ENCODE measurements around the gene NEURL4.
"Not testable (repeated sequence)": the region's sequence is repeated elsewhere in the genome, so short reads cannot be mapped to it uniquely, and the experiment has no call there.

The NEURL4 gene

GRCh38 chr17:7328840-7329373 is at the start of gene NEURL4:
Gene NEURL4, minus strand, starts transcription at chr17:7329335. Its CDS starts 23 bp downstream, at chr17:7329312.
- Histone ChIP-seq H3K9me3 (ENCODE audit: control insufficient read depth, insufficient read depth, low read length) (no peaks in the 10 kb centered on the region), H3K4me3 (ENCODE audit: low read length) (peak within 1 kb of the TSS; percentile 72; the same call in 1 of the 2 replicates), H3K27ac (ENCODE audit: low read length) (no peak within 1 kb of the TSS), H3K4me1 (ENCODE audit: control insufficient read depth, insufficient read depth, low read length) (peaks cover 2% of the 10 kb centered on the region; the same call in 1 of the 2 replicates), H3K27me3 (ENCODE audit: control insufficient read depth, insufficient read depth, low read length) (no peaks in the 10 kb centered on the region), H3K36me3 (ENCODE audit: control insufficient read depth, insufficient read depth, low read length) (peaks cover 7% of the 10 kb centered on the region)
- DNase-seq (ENCODE audit: low read depth, low spot score): no peak
- no CpG with 5 or more reads among the region's 50 CpGs for WGBS (ENCODE audit: insufficient coverage, insufficient read length)

- Histone ChIP-seq H3K27me3 (ENCODE audit: control insufficient read depth, insufficient read depth, low read length) (no peaks in the 10 kb centered on the region), H3K36me3 (ENCODE audit: control insufficient read depth, insufficient read depth, low read length) (no peaks in the 10 kb centered on the region), H3K4me3 (ENCODE audit: low read length) (no peak overlapping the region), H3K27ac (ENCODE audit: low read length) (no peak overlapping the region), H3K9me3 (ENCODE audit: control insufficient read depth, insufficient read depth, low read length) (no peaks in the 10 kb centered on the region), H3K4me1 (ENCODE audit: control insufficient read depth, insufficient read depth, low read length) (no peaks in the 10 kb centered on the region)
- no CpG with 5 or more reads among the region's 2 CpGs for WGBS (ENCODE audit: insufficient coverage, insufficient read length)
- no peak for DNase-seq (ENCODE audit: low read depth, low spot score)
Measured at GRCh38 chr17:7374353-7374752, 45.2 kb upstream of the NEURL4 start.

GRCh38 chr17:7370853-7371252 is 41.7 kb upstream of the NEURL4 start:
- Histone ChIP-seq H3K36me3 (ENCODE audit: control insufficient read depth, insufficient read depth, low read length) (no peaks in the 10 kb centered on the region), H3K27ac (ENCODE audit: low read length) (no peak overlapping the region), H3K9me3 (ENCODE audit: control insufficient read depth, insufficient read depth, low read length) (no peaks in the 10 kb centered on the region), H3K4me1 (ENCODE audit: control insufficient read depth, insufficient read depth, low read length) (peaks cover 2% of the 10 kb centered on the region; the same call in 1 of the 2 replicates), H3K27me3 (ENCODE audit: control insufficient read depth, insufficient read depth, low read length) (no peaks in the 10 kb centered on the region), H3K4me3 (ENCODE audit: low read length) (no peak overlapping the region)
- DNase-seq (ENCODE audit: low read depth, low spot score): no peak
- WGBS (ENCODE audit: insufficient coverage, insufficient read length): no CpG with 5 or more reads among the region's 4 CpGs

- Histone ChIP-seq H3K27ac (ENCODE audit: low read length) (no peak overlapping the region), H3K4me3 (ENCODE audit: low read length) (no peak overlapping the region), H3K4me1 (ENCODE audit: control insufficient read depth, insufficient read depth, low read length) (peaks cover 2% of the 10 kb centered on the region; the same call in 1 of the 2 replicates), H3K27me3 (ENCODE audit: control insufficient read depth, insufficient read depth, low read length) (no peaks in the 10 kb centered on the region), H3K36me3 (ENCODE audit: control insufficient read depth, insufficient read depth, low read length) (no peaks in the 10 kb centered on the region), H3K9me3 (ENCODE audit: control insufficient read depth, insufficient read depth, low read length) (no peaks in the 10 kb centered on the region)
- WGBS (ENCODE audit: insufficient coverage, insufficient read length): no CpG with 5 or more reads among the region's 5 CpGs
- no peak for DNase-seq (ENCODE audit: low read depth, low spot score)
Measured at GRCh38 chr17:7369825-7370224, 40.7 kb upstream of the NEURL4 start.

- not testable (repeated sequence) for H3K4me3 ChIP-seq (ENCODE audit: low read length); H3K9me3 ChIP-seq (ENCODE audit: control insufficient read depth, insufficient read depth, low read length); H3K4me1 ChIP-seq (ENCODE audit: control insufficient read depth, insufficient read depth, low read length); H3K27me3 ChIP-seq (ENCODE audit: control insufficient read depth, insufficient read depth, low read length); H3K36me3 ChIP-seq (ENCODE audit: control insufficient read depth, insufficient read depth, low read length); DNase-seq (ENCODE audit: low read depth, low spot score); H3K27ac ChIP-seq (ENCODE audit: low read length)
- no CpG with 5 or more reads among the region's 5 CpGs for WGBS (ENCODE audit: insufficient coverage, insufficient read length)
Measured at GRCh38 chr17:7368599-7368994, 39.5 kb upstream of the NEURL4 start.

- Histone ChIP-seq H3K27me3 (ENCODE audit: control insufficient read depth, insufficient read depth, low read length) (no peaks in the 10 kb centered on the region), H3K4me3 (ENCODE audit: low read length) (no peak overlapping the region), H3K9me3 (ENCODE audit: control insufficient read depth, insufficient read depth, low read length) (no peaks in the 10 kb centered on the region), H3K27ac (ENCODE audit: low read length) (no peak overlapping the region), H3K4me1 (ENCODE audit: control insufficient read depth, insufficient read depth, low read length) (peaks cover 2% of the 10 kb centered on the region; the same call in 1 of the 2 replicates), H3K36me3 (ENCODE audit: control insufficient read depth, insufficient read depth, low read length) (no peaks in the 10 kb centered on the region)
- no CpG with 5 or more reads among the region's 13 CpGs for WGBS (ENCODE audit: insufficient coverage, insufficient read length)
- DNase-seq (ENCODE audit: low read depth, low spot score): no peak
Measured at GRCh38 chr17:7367918-7368598, 38.9 kb upstream of the NEURL4 start.

GRCh38 chr17:7367083-7367482 is 37.9 kb upstream of the NEURL4 start:
- no peaks in the 10 kb centered on the region for H3K9me3 ChIP-seq (ENCODE audit: control insufficient read depth, insufficient read depth, low read length)
- DNase-seq (ENCODE audit: low read depth, low spot score): no peak
- H3K36me3 ChIP-seq (ENCODE audit: control insufficient read depth, insufficient read depth, low read length): no peaks in the 10 kb centered on the region
- no peaks in the 10 kb centered on the region for H3K27me3 ChIP-seq (ENCODE audit: control insufficient read depth, insufficient read depth, low read length)
- peaks cover 2% of the 10 kb centered on the region; the same call in 1 of the 2 replicates for H3K4me1 ChIP-seq (ENCODE audit: control insufficient read depth, insufficient read depth, low read length)
- H3K27ac ChIP-seq (ENCODE audit: low read length): no peak overlapping the region
- WGBS (ENCODE audit: insufficient coverage, insufficient read length): no CpG with 5 or more reads among the region's 8 CpGs
- no peak overlapping the region for H3K4me3 ChIP-seq (ENCODE audit: low read length)

- H3K9me3 ChIP-seq (ENCODE audit: control insufficient read depth, insufficient read depth, low read length); H3K36me3 ChIP-seq (ENCODE audit: control insufficient read depth, insufficient read depth, low read length); DNase-seq (ENCODE audit: low read depth, low spot score); H3K27me3 ChIP-seq (ENCODE audit: control insufficient read depth, insufficient read depth, low read length); H3K27ac ChIP-seq (ENCODE audit: low read length); H3K4me1 ChIP-seq (ENCODE audit: control insufficient read depth, insufficient read depth, low read length); H3K4me3 ChIP-seq (ENCODE audit: low read length): not testable (repeated sequence)
- no CpG with 5 or more reads among the region's 7 CpGs for WGBS (ENCODE audit: insufficient coverage, insufficient read length)
Measured at GRCh38 chr17:7365963-7366362, 36.8 kb upstream of the NEURL4 start.

GRCh38 chr17:7363311-7363710 is 34.2 kb upstream of the NEURL4 start:
- Histone ChIP-seq H3K9me3 (ENCODE audit: control insufficient read depth, insufficient read depth, low read length) (no peaks in the 10 kb centered on the region), H3K27me3 (ENCODE audit: control insufficient read depth, insufficient read depth, low read length) (no peaks in the 10 kb centered on the region), H3K27ac (ENCODE audit: low read length) (no peak overlapping the region), H3K4me3 (ENCODE audit: low read length) (no peak overlapping the region), H3K36me3 (ENCODE audit: control insufficient read depth, insufficient read depth, low read length) (no peaks in the 10 kb centered on the region), H3K4me1 (ENCODE audit: control insufficient read depth, insufficient read depth, low read length) (peaks cover 2% of the 10 kb centered on the region; the same call in 1 of the 2 replicates)
- WGBS (ENCODE audit: insufficient coverage, insufficient read length): no CpG with 5 or more reads among the region's 6 CpGs
- DNase-seq (ENCODE audit: low read depth, low spot score): no peak

GRCh38 chr17:7361906-7362305 is 32.8 kb upstream of the NEURL4 start:
- no peak overlapping the region for H3K27ac ChIP-seq (ENCODE audit: low read length)
- 0 out of 2 replicates have a peak, but pooled peaks cover under 1% of the 10 kb centered on the region for H3K4me1 ChIP-seq (ENCODE audit: control insufficient read depth, insufficient read depth, low read length)
- H3K27me3 ChIP-seq (ENCODE audit: control insufficient read depth, insufficient read depth, low read length): no peaks in the 10 kb centered on the region
- no peaks in the 10 kb centered on the region for H3K9me3 ChIP-seq (ENCODE audit: control insufficient read depth, insufficient read depth, low read length)
- H3K36me3 ChIP-seq (ENCODE audit: control insufficient read depth, insufficient read depth, low read length): no peaks in the 10 kb centered on the region
- no peak overlapping the region for H3K4me3 ChIP-seq (ENCODE audit: low read length)
- WGBS (ENCODE audit: insufficient coverage, insufficient read length): no CpG with 5 or more reads among the region's 3 CpGs
- no peak for DNase-seq (ENCODE audit: low read depth, low spot score)

GRCh38 chr17:7357381-7357780 is 28.2 kb upstream of the NEURL4 start:
- Histone ChIP-seq H3K4me3 (ENCODE audit: low read length) (no peak overlapping the region), H3K4me1 (ENCODE audit: control insufficient read depth, insufficient read depth, low read length) (peaks cover 1% of the 10 kb centered on the region; the same call in 1 of the 2 replicates), H3K27ac (ENCODE audit: low read length) (no peak overlapping the region), H3K36me3 (ENCODE audit: control insufficient read depth, insufficient read depth, low read length) (no peaks in the 10 kb centered on the region), H3K9me3 (ENCODE audit: control insufficient read depth, insufficient read depth, low read length) (no peaks in the 10 kb centered on the region), H3K27me3 (ENCODE audit: control insufficient read depth, insufficient read depth, low read length) (no peaks in the 10 kb centered on the region)
- DNase-seq (ENCODE audit: low read depth, low spot score): no peak
- WGBS (ENCODE audit: insufficient coverage, insufficient read length): no CpG with 5 or more reads among the region's 2 CpGs

Measured in iPS DF 6.9 (cell line).